B cell (primary cell): ENCODE data around the gene AUTS2. TPM values are rescaled to one million over a fixed set of nuclear protein-coding genes. Genes with fewer than 3 reads are reported as not detected.

Experiments used
- ATAC-seq: fragments of 200-7000 bp; cut with Tn5 transposase; one replicate; pipeline ENCODE4 v1.10.0; 2021; ENCODE audit warnings: low read depth, mild to moderate bottlenecking, moderate number of reproducible peaks, moderate library complexity
- CTCF ChIA-PET: fragments of 350-600 bp; sonication (Branson Sonifier 250); formaldehyde crosslinking; loops from one replicate; lab custom pipeline; 2021; ENCODE audit warnings: antibody characterized with exemption, inconsistent platforms; lab: Charles Lee
- POLR2A ChIA-PET: fragments of 350-600 bp; sonication (Branson Sonifier 250); formaldehyde crosslinking; loops from one replicate; lab custom pipeline; 2021; ENCODE audit warnings: antibody characterized with exemption; lab: Charles Lee
- DNase-seq: peaks from one replicate; pipeline ENCODE4 v3.0.0; 2013
- H2AFZ ChIP-seq: 2 replicates; pipeline ENCODE4 v1.6.1; 2012; ENCODE audit warnings: mild to moderate bottlenecking, low read depth, low read length; ENCODE audit not compliant: insufficient read depth, poor library complexity, severe bottlenecking
- H3K27ac ChIP-seq, 2 donors: 1 replicate in 1 of 2; 2 replicates in 1 of 2; pipeline ENCODE4 v1.5.1; 2012 to 2013; ENCODE audit warnings: low read length in 2 of 2, mild to moderate bottlenecking in 2 of 2, moderate library complexity in 1 of 2
- H3K27me3 ChIP-seq, 4 experiments: fragments of 200-600 bp in 1 of 4; sonication (generic) in 1 of 4; replicated peaks in 1 of 4; 1 replicate in 2 of 4; 2 replicates in 2 of 4; pipeline versions ENCODE4 v1.6.1 to v1.7.0; 2013 to 2016; ENCODE audit warnings: low read length in 3 of 4, mild to moderate bottlenecking in 2 of 4, mixed read lengths in 1 of 4, moderate library complexity in 1 of 4; ENCODE audit not compliant: insufficient read depth in 4 of 4, control insufficient read depth in 3 of 4; ENCODE audit errors: control extremely low read depth in 1 of 4
- H3K36me3 ChIP-seq, 2 experiments: replicated peaks in 1 of 2; 1 replicate in 1 of 2; 2 replicates in 1 of 2; pipeline versions ENCODE4 v1.6.1 to v1.7.1; 2013; ENCODE audit warnings: low read length in 1 of 2; ENCODE audit not compliant: insufficient read depth in 2 of 2, control insufficient read depth in 1 of 2; ENCODE audit errors: control extremely low read depth in 1 of 2, extremely low read depth in 1 of 2
- H3K4me1 ChIP-seq, 2 donors: fragments of 200-600 bp in 1 of 2; sonication (generic) in 1 of 2; 1 replicate in 1 of 2; 2 replicates in 1 of 2; pipeline versions ENCODE4 v1.5.1 to v1.6.1; 2013 to 2017; ENCODE audit warnings: low read length in 2 of 2; ENCODE audit not compliant: control insufficient read depth in 2 of 2, insufficient read depth in 2 of 2
- H3K4me2 ChIP-seq: replicated peaks from 2 replicates; pipeline ENCODE3; 2012; ENCODE audit warnings: mild to moderate bottlenecking, low read depth, low read length; ENCODE audit not compliant: poor library complexity, severe bottlenecking
- H3K4me3 ChIP-seq, 5 experiments: fragments of 200-600 bp in 1 of 5; sonication (generic) in 1 of 5; 1 replicate in 3 of 5; 2 replicates in 2 of 5; pipeline versions ENCODE4 v1.5.1 to v1.7.0; 2011 to 2016; ENCODE audit warnings: low read length in 4 of 5, mild to moderate bottlenecking in 4 of 5, low read depth in 2 of 5, control low read depth in 1 of 5, moderate library complexity in 1 of 5; ENCODE audit not compliant: insufficient read depth in 1 of 5; ENCODE audit errors: control extremely low read depth in 1 of 5, extremely low read depth in 1 of 5
- H3K79me2 ChIP-seq: fragments of 200-600 bp; sonication (generic); one replicate; pipeline ENCODE4 v1.6.0; 2016; ENCODE audit warnings: low read length; ENCODE audit not compliant: control insufficient read depth, insufficient read depth
- H3K9ac ChIP-seq: fragments of 200-600 bp; sonication (generic); 2 replicates; pipeline ENCODE4 v1.6.1; 2017; ENCODE audit warnings: mild to moderate bottlenecking, low read length, moderate library complexity
- H3K9me3 ChIP-seq, 3 donors: one replicate each; pipeline versions ENCODE4 v1.6.1 to v1.7.1; 2013; ENCODE audit warnings: low read length in 2 of 3; ENCODE audit not compliant: control insufficient read depth in 2 of 3, insufficient read depth in 1 of 3; ENCODE audit errors: control extremely low read depth in 1 of 3
- H4K20me1 ChIP-seq: 2 replicates; pipeline ENCODE4 v1.6.0; 2012; ENCODE audit warnings: mild to moderate bottlenecking, low read length; ENCODE audit not compliant: insufficient read depth, control insufficient read depth, poor library complexity, severe bottlenecking
- H3K27ac Mint-ChIP-seq: one replicate; pipeline ENCODE4 v1.8.0; 2021; ENCODE audit warnings: mixed read lengths
- H3K27me3 Mint-ChIP-seq: one replicate; pipeline ENCODE4 v1.8.0; 2021; ENCODE audit warnings: mixed read lengths
- H3K4me1 Mint-ChIP-seq: one replicate; pipeline ENCODE4 v1.8.0; 2021; ENCODE audit warnings: mixed read lengths
- H3K4me3 Mint-ChIP-seq: one replicate; pipeline ENCODE4 v1.8.0; 2021; ENCODE audit warnings: mixed read lengths
- H3K9me3 Mint-ChIP-seq: one replicate; pipeline ENCODE4 v1.8.0; 2022; ENCODE audit warnings: mixed read lengths; ENCODE audit not compliant: insufficient read depth
- EZH2 ChIP-seq: IDR thresholded peaks from 2 replicates; pipeline ENCODE4 v1.6.1; 2012; ENCODE audit warnings: borderline replicate concordance, low read depth, mild to moderate bottlenecking, moderate library complexity, low read length; ENCODE audit not compliant: insufficient read depth, poor library complexity, severe bottlenecking
- WGBS: methylation state at CpG from one replicate; pipeline ENCODE4 v1.1.5; 2013; ENCODE audit warnings: missing lambda C conversion rate; ENCODE audit not compliant: insufficient coverage; 5-methylcytosine and 5-hydroxymethylcytosine counted together
- intact Hi-C: fragments of 100-400 bp; cut with micrococcal nuclease; formaldehyde crosslinking; loops from one replicate; pipeline ENCODE4 v1.10.0; 2022
- polyA plus RNA-seq: library from polyadenylated mRNA; depleted of rRNA; stranded (reverse); fragments of >200 nt; gene quantifications from 2 replicates; pipeline ENCODE4 v1.2.3, GENCODE V29; 2012
- total RNA-seq, 2 donors: library from RNA; stranded (reverse); fragments of 120-200 nt in 1 of 2; gene quantifications; 1 replicate in 1 of 2; 2 replicates in 1 of 2; pipeline versions ENCODE4 v1.2.3 to v1.2.4, GENCODE V29; 2013 to 2022
- TF ChIP-seq, protein P1 (sequence below): fragments of 200-600 bp; IDR thresholded peaks from one replicate; pipeline ENCODE4 v1.8.0; 2022; ENCODE audit warnings: antibody characterized with exemption, mild to moderate bottlenecking

Gene AUTS2
- total and polyA plus RNA-seq, 2 donors (not counting 1 experiment from before 2014, with no cell fraction given) = 22.3 to 35.0 TPM

DNA sequence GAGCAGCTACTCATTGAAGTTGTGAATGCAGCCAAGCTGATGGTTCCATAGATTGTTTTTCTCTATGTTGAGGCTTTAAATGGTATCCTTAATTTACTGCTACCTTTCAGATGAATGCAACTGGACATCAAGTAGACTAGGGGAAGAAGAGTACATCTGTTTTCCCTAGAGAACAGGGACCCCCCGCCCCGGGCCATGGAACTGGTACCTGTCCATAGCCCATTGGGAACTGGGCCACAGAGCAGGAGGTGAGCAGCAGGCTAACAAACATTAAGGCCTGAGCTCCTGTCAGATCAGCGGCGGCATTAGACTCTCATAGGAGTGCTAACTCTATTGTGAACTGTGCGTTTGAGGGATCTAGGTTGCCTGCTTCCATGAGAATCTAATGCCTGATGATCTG lies 391.3 kb downstream of the AUTS2 start:
- 97% methylated on average over 4 of the region's 5 CpGs for WGBS
- ChIA-PET CTCF (no interaction called here), POLR2A (no interaction called here)
- H3K36me3 ChIP-seq = no peaks in the 10 kb centered on the region
- ATAC-seq (no peak), DNase-seq (no peak)
- no peak overlapping the region for H2AFZ ChIP-seq
- no peaks in the 10 kb centered on the region for H3K27me3 ChIP-seq
- no peaks in the 10 kb centered on the region for H3K9me3 Mint-ChIP-seq
- no peak for TF ChIP-seq EZH2
- TF ChIP-seq, protein P1, sequence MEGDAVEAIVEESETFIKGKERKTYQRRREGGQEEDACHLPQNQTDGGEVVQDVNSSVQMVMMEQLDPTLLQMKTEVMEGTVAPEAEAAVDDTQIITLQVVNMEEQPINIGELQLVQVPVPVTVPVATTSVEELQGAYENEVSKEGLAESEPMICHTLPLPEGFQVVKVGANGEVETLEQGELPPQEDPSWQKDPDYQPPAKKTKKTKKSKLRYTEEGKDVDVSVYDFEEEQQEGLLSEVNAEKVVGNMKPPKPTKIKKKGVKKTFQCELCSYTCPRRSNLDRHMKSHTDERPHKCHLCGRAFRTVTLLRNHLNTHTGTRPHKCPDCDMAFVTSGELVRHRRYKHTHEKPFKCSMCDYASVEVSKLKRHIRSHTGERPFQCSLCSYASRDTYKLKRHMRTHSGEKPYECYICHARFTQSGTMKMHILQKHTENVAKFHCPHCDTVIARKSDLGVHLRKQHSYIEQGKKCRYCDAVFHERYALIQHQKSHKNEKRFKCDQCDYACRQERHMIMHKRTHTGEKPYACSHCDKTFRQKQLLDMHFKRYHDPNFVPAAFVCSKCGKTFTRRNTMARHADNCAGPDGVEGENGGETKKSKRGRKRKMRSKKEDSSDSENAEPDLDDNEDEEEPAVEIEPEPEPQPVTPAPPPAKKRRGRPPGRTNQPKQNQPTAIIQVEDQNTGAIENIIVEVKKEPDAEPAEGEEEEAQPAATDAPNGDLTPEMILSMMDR = no peak
- H3K4me3 ChIP-seq = no peak overlapping the region
- H3K4me1 ChIP-seq = peaks cover 0 to 6% of the 10 kb centered on the region in 2 donors
- no peak overlapping the region for H3K4me3 Mint-ChIP-seq
- no peak overlapping the region for H3K4me2 ChIP-seq
- H3K27me3 Mint-ChIP-seq = no peaks in the 10 kb centered on the region
- H3K4me1 Mint-ChIP-seq = peaks cover 13% of the 10 kb centered on the region
- H3K9me3 ChIP-seq = no peaks in the 10 kb centered on the region
- intact Hi-C loops = no loop called here
- H3K79me2 ChIP-seq = peaks cover 33% of the 10 kb centered on the region
- H3K27ac Mint-ChIP-seq = no peak overlapping the region
- H3K9ac ChIP-seq = no peak overlapping the region
- H3K27ac ChIP-seq = no peak overlapping the region
- H4K20me1 ChIP-seq = peaks cover 11% of the 10 kb centered on the region

GRCh38 chr7:69992938-69993337 lies 394.7 kb downstream of the AUTS2 start:
- no peak overlapping the region for H3K4me3 ChIP-seq
- ChIA-PET POLR2A (no interaction called here), CTCF (no interaction called here)
- H4K20me1 ChIP-seq = peaks cover 11% of the 10 kb centered on the region
- TF ChIP-seq EZH2 = no peak
- TF ChIP-seq, protein P1 = no peak
- no peaks in the 10 kb centered on the region for H3K27me3 ChIP-seq
- no peaks in the 10 kb centered on the region for H3K36me3 ChIP-seq
- peaks cover 23% of the 10 kb centered on the region for H3K79me2 ChIP-seq
- peak; percentile 45 for ATAC-seq
- H3K4me2 ChIP-seq = no peak overlapping the region
- Mint-ChIP-seq H3K4me3 (no peak overlapping the region), H3K27ac (no peak overlapping the region), H3K27me3 (no peaks in the 10 kb centered on the region), H3K4me1 (peaks cover 13% of the 10 kb centered on the region), H3K9me3 (no peaks in the 10 kb centered on the region)
- peak; percentile 8 for DNase-seq
- WGBS = 0% methylated on average over 2 of the region's 4 CpGs
- intact Hi-C loops = no loop called here
- H3K9me3 ChIP-seq = no peaks in the 10 kb centered on the region
- H3K27ac ChIP-seq = no peak overlapping the region
- no peak overlapping the region for H2AFZ ChIP-seq
- H3K9ac ChIP-seq = no peak overlapping the region
- peaks cover 0 to 6% of the 10 kb centered on the region in 2 donors for H3K4me1 ChIP-seq
